GM12873 (cell line): ENCODE data around the gene OR51E1.

Source experiments
- TF ChIP-seq, protein P1 (sequence below): IDR thresholded peaks from 2 replicates; pipeline ENCODE4 v1.5.1; 2012; ENCODE audit warnings: low read depth, mild to moderate bottlenecking, moderate library complexity, low read length, control low read depth; ENCODE audit not compliant: insufficient read depth; ENCODE audit errors: missing control alignments

The OR51E1 gene

DNA sequence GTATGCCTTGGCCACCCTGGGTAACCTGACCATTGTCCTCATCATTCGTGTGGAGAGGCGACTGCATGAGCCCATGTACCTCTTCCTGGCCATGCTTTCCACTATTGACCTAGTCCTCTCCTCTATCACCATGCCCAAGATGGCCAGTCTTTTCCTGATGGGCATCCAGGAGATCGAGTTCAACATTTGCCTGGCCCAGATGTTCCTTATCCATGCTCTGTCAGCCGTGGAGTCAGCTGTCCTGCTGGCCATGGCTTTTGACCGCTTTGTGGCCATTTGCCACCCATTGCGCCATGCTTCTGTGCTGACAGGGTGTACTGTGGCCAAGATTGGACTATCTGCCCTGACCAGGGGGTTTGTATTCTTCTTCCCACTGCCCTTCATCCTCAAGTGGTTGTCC, 3.9 kb upstream of the OR51E1 start:
- TF ChIP-seq, protein P1, sequence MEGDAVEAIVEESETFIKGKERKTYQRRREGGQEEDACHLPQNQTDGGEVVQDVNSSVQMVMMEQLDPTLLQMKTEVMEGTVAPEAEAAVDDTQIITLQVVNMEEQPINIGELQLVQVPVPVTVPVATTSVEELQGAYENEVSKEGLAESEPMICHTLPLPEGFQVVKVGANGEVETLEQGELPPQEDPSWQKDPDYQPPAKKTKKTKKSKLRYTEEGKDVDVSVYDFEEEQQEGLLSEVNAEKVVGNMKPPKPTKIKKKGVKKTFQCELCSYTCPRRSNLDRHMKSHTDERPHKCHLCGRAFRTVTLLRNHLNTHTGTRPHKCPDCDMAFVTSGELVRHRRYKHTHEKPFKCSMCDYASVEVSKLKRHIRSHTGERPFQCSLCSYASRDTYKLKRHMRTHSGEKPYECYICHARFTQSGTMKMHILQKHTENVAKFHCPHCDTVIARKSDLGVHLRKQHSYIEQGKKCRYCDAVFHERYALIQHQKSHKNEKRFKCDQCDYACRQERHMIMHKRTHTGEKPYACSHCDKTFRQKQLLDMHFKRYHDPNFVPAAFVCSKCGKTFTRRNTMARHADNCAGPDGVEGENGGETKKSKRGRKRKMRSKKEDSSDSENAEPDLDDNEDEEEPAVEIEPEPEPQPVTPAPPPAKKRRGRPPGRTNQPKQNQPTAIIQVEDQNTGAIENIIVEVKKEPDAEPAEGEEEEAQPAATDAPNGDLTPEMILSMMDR = no peak

DNA sequence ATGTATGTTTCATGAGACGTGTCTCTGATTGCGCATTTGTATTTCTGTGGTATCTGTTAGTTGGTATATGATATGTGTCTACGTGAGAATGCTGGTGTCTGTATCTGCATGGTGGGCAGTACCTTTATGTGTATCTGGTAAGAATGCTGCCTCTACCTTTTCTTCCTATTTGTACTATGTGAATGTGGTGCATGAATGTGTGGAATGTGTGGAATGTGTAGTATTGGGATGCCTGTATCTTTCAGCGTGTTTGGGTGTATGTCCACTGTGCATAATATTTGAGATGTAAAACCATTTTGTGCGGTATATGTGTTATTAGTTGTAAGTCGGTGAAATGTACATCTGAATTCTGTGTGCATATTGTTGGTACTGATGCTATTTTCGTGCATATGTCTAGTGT, 2.3 kb upstream of the OR51E1 start:
- TF ChIP-seq, protein P1 = no peak

DNA sequence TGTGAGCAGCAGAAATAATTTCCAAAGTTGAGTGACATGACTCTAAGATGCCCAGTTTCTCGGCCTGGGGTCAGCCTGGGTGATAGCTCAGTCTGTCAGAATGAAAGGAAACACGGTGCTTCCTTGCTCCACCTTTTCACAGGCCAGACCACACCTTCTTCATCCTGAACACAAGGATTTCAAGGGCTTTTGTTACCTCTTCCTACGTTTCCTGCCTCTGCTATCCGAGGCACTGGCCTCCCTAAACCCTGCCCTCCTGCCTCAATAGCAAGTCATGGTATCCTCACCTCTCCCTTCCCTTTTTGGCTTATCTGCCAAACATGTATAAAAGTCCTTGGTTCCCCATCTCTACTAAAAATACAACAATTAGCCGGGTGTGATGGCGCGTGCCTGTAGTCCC, 1.7 kb upstream of the OR51E1 start:
- TF ChIP-seq, protein P1 = no peak

DNA sequence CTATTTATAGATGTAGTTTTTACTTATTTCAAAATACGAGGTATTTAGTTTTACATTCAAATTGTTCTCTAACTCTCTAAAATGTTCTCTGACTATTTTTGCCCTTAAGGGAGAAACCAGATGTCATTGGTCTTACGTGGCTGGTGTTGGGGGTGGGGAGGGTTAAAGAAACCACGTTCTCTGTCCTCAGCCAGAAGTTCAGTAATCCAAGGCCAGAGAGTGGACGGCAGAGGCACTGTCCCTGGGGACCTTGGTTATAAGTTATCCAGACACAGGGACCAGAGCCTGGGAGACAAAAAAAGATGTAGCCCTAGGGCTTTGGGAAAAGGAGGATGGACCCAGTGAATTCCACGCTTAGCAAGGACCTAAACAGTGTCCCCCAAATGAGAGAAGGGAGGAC, 706 bp upstream of the OR51E1 start:
- TF ChIP-seq, protein P1 = no peak

DNA sequence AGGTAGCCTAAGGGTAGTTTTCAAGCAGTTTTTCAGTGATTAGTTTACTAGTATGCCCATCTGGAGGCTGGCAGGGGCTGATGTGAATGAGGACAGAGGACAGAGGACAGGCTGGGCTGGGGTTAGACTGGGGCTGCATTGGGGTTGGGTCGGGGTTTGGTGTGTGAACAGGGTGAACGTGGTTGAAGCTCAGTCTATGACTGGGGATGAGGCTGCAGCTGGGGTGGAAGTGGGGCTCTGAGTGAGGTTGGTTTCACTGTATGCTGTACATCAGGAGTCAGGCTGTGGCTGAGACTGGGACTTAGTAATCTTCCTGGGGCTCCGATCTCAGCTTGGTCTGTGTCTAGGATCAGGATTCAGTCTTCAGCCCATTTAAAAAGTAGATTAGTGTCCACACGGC, 451 bp downstream of the OR51E1 start:
- TF ChIP-seq, protein P1 = no peak

DNA sequence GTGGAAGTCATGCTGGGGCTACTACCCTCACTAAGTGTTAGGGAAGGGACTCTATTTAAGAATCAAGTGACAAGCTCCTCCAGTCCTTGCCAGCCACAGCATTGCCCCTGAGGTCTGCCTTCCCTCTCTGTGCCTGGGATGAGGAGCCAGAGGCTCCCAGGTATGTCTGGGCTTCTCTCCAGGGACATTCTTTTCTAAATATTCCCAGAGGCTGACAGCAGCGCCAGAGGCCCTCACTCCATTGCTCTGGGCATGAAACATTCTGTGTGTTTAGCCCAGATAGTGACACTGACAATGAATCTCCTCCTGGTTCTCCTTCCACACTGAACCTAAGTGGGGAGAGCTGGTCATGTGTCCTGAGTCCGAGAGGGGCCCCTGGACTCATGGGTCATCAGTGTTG, 2.2 kb downstream of the OR51E1 start:
- TF ChIP-seq, protein P1 = no peak

DNA sequence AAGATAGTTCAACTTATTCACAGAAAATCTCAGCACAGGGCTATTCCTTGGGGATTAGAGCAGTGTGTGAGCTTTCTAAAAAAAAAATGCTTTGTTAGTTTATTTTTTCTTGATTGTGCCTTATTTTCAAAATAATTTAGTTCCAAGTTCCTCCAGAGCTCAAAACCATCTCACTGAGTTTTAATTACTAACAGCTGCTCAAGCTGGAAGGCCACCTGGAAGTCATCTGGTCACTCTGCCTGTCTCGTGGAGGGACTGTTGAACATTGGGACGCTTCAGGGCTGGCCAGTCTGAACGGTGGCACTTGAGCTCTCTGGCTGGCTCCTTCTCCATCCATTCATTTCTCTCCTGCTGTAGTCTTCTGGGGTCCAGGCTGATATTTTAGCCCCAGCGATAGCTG, 4.0 kb downstream of the OR51E1 start:
- TF ChIP-seq, protein P1 = no peak

DNA sequence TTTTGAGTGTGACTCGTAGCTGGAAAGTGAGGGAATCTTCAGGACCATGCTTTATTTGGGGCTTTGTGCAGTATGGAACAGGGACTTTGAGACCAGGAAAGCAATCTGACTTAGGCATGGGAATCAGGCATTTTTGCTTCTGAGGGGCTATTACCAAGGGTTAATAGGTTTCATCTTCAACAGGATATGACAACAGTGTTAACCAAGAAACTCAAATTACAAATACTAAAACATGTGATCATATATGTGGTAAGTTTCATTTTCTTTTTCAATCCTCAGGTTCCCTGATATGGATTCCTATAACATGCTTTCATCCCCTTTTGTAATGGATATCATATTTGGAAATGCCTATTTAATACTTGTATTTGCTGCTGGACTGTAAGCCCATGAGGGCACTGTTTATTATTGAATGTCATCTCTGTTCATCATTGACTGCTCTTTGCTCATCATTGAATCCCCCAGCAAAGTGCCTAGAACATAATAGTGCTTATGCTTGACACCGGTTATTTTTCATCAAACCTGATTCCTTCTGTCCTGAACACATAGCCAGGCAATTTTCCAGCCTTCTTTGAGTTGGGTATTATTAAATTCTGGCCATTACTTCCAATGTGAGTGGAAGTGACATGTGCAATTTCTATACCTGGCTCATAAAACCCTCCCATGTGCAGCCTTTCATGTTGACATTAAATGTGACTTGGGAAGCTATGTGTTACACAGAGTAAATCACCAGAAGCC, 11.0 kb downstream of the OR51E1 start:
- TF ChIP-seq, protein P1 = no peak
